Measurements from ENCODE around the gene PSMC1. TPM values are rescaled to one million over a fixed set of nuclear protein-coding genes. Genes with fewer than 3 reads are reported as not detected.

PSMC1 gene
- total and polyA plus RNA-seq, 10 of the 15 experiments (the other 5 are each of a cell fraction or from before 2014, with no cell fraction given) = 97.4 to 286 (median 209) TPM

DNA sequence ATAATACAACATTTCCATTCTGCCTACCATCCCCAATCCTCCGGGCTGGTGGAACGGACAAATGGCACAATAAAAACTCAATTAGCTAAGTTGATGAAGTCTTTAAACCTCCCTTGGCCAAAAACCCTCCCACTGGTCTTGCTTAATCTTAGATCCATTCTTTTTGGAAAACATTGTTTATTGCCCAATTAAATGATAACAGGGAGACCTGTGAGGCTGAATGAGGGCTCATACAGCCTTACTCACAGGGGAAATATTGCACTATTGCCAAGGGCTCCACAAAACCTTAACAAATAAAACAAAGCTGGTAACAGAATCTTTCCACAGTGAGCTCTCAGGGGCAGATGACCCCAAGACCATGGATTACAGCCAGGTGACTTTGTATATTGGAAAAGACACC, 7.8 kb upstream of the PSMC1 start (continued):
- TF ChIP-seq SREBF2 (IDR thresholded peaks at IDR 0.05; ENCODE audit: low read length) (no peak), HCFC1 (IDR thresholded peaks at IDR 0.05; ENCODE audit: low read length) (no peak), PML (IDR thresholded peaks at IDR 0.05; ENCODE audit: low read length) (no peak), TAF1 (IDR thresholded peaks at IDR 0.05; ENCODE audit: borderline replicate concordance, low read depth, low read length) (no peak), LARP7 (IDR thresholded peaks at IDR 0.05) (no peak), BCL11A (IDR thresholded peaks at IDR 0.05; ENCODE audit: low read depth, low read length) (no peak), ASH2L (IDR thresholded peaks at IDR 0.05; ENCODE audit: borderline replicate concordance, low read depth) (no peak), YBX1 (IDR thresholded peaks at IDR 0.05) (no peak)
- TF ChIP-seq, protein P1, sequence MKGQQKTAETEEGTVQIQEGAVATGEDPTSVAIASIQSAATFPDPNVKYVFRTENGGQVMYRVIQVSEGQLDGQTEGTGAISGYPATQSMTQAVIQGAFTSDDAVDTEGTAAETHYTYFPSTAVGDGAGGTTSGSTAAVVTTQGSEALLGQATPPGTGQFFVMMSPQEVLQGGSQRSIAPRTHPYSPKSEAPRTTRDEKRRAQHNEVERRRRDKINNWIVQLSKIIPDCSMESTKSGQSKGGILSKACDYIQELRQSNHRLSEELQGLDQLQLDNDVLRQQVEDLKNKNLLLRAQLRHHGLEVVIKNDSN (IDR thresholded peaks at IDR 0.05; ENCODE audit: borderline replicate concordance, extremely low read length, insufficient read depth, low read depth, low read length) = no peak

- no peak overlapping the region for H3K9ac ChIP-seq (ENCODE audit: control insufficient read depth, insufficient read depth, low read length)
- ChIA-PET RAD21 (ENCODE audit: unreplicated experiment) (no interaction called here), SMC1A (ENCODE audit: uncharacterized antibody, unreplicated experiment) (no interaction called here), CTCF (interaction anchor here (1.6 to 1.7 kb wide), 2 partner anchors 15 to 18 kb away, joined by 3 to 4 read pairs; no protein-coding TSS in a partner anchor), POLR2A (no interaction called here)
- H3K27me3 ChIP-seq (replicated peaks in 1 of 2; ENCODE audit: control insufficient read depth in 2 of 2, insufficient read depth in 2 of 2, low read length in 1 of 2) = no peaks in the 10 kb centered on the region
- peak; percentile 28 for TF ChIP-seq MEF2B (IDR thresholded peaks at IDR 0.05; ENCODE audit: partially characterized antibody, poor library complexity, severe bottlenecking)
- TF ChIP-seq NFXL1 (IDR thresholded peaks at IDR 0.05; ENCODE audit: borderline replicate concordance) = no peak
- H3K36me3 ChIP-seq (ENCODE audit: control insufficient read depth in 2 of 2, insufficient read depth in 2 of 2, low read length in 1 of 2) = peaks cover 0 to under 1% of the 10 kb centered on the region in 2 experiments; a peak in 1 of 4 replicates
- no peaks in the 10 kb centered on the region for H4K20me1 ChIP-seq (ENCODE audit: control insufficient read depth, insufficient read depth)
- no peaks in the 10 kb centered on the region for H3K9me3 ChIP-seq (replicated peaks; ENCODE audit: control insufficient read depth, insufficient read depth, low read length)
- BruUV-seq (replicated peaks) = no TSS peak
- H2AFZ ChIP-seq (ENCODE audit: control insufficient read depth, low read depth, low read length) = no peak overlapping the region; the same call in 1 of the 2 replicates
- H3K4me1 ChIP-seq (ENCODE audit: control insufficient read depth, insufficient read depth, low read length) = no peaks in the 10 kb centered on the region
- FAIRE-seq (no peak), DNase-seq (ENCODE audit: low read depth, low spot score) (no peak), ATAC-seq (0 out of 3 replicates have a peak, but pooled peaks have one; percentile 10)
- H3K27ac ChIP-seq (ENCODE audit: control insufficient read depth, insufficient read depth) = no peak overlapping the region
- in situ Hi-C loops (cut with MboI) = no loop called here
- no peak overlapping the region for H3K4me3 ChIP-seq
- intact Hi-C loops (cut with micrococcal nuclease; ENCODE audit: unreplicated experiment) = no loop called here
- no peak overlapping the region for H3K4me2 ChIP-seq (ENCODE audit: control insufficient read depth, insufficient read depth)
- WGBS (ENCODE audit: insufficient coverage, insufficient replicate concordance, low lambda C conversion rate, missing lambda C conversion rate) = 7% methylated on average over 8 of the region's 8 CpGs
- peaks cover 29% of the 10 kb centered on the region for H3K79me2 ChIP-seq (ENCODE audit: control insufficient read depth, insufficient read depth, low read length)
These were observed 2.5 kb upstream of the PSMC1 start for GRCh38 chr14:90253826-90254225.
